NCI-H526 treated with DMSO at 0.1 percent for 48 hours (cell line): ENCODE results near the gene C3AR1.
"Not testable (repeated sequence)": the region's sequence is repeated elsewhere in the genome, so short reads cannot be mapped to it uniquely, and the experiment has no call there.

Experiments used
- DNase-seq: peaks from one replicate; lab custom pipeline; 2025; lab: John Stamatoyannopoulos, UW

C3AR1 gene

GRCh38 chr12:8065991-8066594, at the start of gene C3AR1:
TSS of gene C3AR1 (minus strand) at chr12:8066359. CDS start at chr12:8060185, 6,174 bp downstream.
- DNase-seq: no peak

- DNase-seq: not testable (repeated sequence)
Measured at GRCh38 chr12:8113117-8113516, 47.0 kb upstream of the C3AR1 start.

- DNase-seq: peak; percentile 38
Measured at GRCh38 chr12:8108808-8109398, 42.7 kb upstream of the C3AR1 start.

DNA sequence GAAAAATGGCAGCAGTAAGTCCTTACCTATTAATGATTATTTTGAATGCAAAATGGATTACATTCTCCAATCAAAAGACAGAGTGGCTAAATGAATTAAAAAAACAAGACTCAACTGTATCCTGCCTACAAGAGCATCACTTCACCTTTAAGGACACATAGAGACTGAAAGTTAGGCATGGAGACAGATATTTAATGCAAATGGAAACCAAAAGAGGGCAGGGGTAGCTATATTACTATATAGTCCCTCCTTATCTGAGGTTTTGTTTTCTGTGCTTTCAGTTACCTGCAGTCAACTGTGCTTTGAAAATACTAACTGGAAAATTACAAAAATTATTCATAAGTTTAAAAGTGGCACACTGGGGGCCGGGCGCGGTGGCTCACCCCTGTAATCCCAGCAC, 33.1 kb upstream of the C3AR1 start:
- DNase-seq: no peak

GRCh38 chr12:8096281-8096915, 30.2 kb upstream of the C3AR1 start:
- DNase-seq: no peak

DNA sequence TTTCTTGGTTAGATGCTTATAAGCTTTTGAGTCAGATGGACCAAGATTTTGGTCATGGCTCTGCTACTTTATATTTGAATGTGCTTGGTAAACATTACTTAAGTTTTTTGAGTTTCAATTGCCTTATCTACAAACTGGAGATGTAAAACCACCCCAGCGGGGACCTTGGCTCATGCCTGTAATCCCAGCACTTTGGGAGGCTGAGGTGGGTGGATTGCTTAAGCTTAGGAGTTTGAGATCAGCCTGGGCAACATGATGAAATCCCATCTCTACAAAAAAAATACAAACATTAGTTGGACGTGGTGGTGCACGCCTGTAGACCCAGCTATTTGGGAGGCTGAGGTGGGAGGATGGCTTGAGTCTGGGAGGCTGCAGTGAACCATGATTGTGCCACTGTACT, 27.1 kb upstream of the C3AR1 start:
- DNase-seq: no peak

DNA sequence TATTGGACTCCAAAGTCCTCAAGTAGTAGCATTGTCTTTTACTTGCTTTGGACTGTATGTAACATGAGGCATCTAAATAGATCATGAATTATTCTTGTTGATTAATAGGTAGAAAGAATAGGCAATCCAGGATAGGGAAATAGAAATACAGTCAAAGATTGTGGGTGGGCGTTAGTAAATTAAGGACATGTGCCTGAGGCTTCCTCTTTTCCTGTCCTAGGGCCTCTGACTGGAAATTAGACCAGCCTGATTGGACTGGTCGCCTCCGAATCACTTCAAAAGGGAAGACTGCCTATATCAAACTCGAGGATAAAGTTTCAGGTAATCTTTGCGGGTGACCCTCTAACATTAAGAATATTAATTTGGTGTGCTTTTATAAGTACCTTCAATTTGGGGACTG, 23.6 kb upstream of the C3AR1 start:
- no peak for DNase-seq

DNA sequence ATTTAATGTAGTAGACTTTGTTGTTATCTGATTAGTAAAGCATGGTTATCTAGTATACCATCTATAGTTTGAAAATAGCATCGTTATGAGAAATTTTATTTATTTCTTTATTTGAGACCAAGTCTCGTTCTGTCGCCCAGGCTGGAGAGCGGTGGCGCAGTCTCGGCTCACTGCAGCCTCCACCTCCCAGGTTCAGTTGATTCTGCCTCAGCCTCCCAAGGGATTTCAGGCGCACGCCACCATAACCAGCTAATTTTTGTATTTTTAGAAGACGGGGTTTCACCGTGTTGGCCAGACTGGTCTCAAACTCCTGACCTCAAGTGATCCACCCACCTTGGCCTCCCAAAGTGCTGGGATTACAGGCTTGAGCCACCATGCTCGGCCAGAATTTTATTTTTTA, 23.1 kb upstream of the C3AR1 start:
- DNase-seq: not testable (repeated sequence)

DNA sequence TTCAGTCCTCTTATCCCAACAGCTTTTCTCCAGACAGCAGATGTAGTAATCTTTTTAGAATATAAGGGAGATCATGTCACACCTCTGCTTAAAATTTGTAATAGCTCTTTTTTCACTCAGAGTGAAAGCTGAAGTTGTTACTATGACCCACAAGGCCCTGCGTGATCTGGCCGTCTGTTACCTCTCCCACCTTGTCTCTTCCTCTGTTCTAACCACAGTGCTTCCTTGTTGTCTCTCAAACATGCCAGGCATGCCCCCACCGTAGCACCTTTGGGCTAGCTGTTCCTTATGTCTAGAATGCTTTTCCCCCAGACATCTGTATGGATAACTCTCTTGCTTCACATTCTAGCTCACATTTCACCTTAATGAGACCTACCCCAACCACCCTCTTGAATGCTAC, 22.4 kb upstream of the C3AR1 start:
- DNase-seq: no peak

GRCh38 chr12:8087666-8088065, 21.5 kb upstream of the C3AR1 start:
- DNase-seq: no peak

GRCh38 chr12:8084351-8084750, 18.2 kb upstream of the C3AR1 start:
- DNase-seq: not testable (repeated sequence)

GRCh38 chr12:8082808-8083100, 16.6 kb upstream of the C3AR1 start:
- DNase-seq: no peak

DNA sequence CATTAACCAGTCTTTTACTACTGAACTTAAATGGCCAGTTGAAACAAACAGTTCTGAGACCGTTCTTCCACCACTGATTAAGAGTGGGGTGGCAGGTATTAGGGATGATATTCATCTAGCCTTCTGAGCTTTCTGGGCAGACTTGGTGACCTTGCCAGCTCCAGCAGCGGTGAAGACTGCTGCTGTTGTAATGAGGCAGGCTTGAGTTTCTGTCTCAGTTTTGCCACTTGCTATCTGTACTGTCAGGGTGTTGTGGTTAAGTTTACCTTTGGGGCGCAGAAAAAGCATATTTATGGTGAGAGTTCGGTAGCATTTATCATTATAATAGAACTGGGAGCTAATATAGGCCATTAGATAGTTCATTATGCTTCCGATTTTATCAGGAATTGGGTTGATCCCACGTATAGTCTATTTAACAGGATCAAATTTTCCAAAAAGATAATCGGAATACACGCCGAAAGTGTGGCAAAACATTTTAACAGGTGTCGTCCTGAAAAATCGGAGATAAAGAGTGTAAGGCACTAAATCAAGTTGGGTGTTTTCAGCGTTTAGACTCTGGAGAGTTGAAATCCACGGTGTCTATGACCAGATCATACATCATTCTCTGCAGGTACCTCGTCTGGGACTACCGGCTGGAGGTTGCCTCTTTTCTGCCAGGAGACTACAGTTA, 15.2 kb upstream of the C3AR1 start:
- no peak for DNase-seq

DNA sequence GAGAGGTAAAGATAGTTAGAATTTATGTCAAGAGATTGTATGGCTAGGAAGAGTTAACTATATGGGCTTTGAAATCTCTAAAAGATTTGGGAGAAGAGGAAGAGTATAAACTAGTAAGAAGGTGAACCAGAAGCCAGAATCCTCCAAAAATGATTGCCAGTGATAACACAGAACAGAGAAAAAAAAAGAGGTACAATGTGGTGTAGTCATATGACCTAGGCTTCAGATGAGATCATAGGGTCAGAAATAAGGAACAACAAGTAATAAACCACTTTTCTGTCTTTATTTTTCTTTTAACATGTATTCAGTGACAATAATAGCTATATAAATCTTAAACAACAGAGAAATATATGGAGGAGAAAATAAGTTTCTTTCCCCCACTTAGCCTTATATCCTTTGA, 14.0 kb upstream of the C3AR1 start:
- DNase-seq: no peak

GRCh38 chr12:8078916-8079315, 12.8 kb upstream of the C3AR1 start:
- DNase-seq: no peak

GRCh38 chr12:8078398-8078797, 12.2 kb upstream of the C3AR1 start:
- DNase-seq: peak; percentile 35

DNA sequence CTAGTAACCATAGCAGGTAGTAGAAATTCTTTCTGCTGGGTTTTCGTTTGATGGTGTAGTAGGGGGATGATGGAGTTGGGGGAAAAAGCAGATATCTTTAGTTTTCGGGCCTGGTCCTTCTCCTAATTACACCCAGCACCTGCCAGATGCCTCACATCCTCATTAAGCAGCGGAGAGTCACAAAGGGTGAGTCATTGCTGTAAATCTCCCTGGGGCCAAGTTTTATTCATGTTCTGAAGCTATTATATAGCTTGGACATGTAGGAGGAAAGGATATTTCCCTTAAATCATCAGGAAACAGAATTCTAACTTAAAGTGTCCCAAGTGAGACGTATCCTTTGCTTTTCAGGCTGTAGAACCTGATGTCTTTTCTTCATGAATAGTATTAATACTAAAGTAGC, 11.0 kb upstream of the C3AR1 start:
- DNase-seq: no peak

DNA sequence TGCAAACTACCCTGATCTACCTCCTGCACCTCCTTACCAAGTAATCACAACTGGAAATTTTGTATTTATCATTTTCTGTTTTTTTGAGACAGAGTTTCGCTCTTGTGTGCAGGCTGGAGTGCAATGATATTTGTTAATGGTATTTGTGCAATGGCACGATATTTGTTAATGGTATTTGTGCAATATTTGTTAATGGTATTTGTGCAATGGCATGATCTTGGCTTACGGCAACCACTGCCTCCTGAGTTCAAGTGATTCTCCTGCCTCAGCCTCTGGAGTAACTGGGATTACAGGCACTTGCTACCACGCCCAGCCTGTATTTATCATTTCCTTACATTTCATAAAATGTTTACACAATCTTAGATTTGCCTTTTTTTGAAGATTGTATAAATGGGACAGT, 10.2 kb upstream of the C3AR1 start:
- no peak for DNase-seq

DNA sequence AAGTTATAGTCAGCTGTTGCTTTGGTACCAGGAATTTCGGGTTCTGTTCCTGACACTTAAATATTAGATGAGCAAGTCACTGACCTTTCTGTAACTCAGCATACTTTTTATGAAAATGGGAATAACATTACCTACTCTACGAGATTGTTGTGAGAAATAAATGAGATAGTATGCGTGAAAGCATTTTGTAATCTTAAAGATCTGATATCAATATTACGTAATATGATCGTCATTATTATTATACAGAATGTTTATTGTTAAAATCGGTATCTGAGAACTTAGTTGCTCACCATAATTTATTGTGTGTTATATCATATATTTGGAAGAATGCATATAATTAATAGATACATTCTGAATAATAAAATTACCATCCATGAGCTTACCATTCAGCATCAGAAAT, 9.8 kb upstream of the C3AR1 start:
- no peak for DNase-seq

- not testable (repeated sequence) for DNase-seq
Measured at GRCh38 chr12:8071820-8072219, 5.7 kb upstream of the C3AR1 start.

DNA sequence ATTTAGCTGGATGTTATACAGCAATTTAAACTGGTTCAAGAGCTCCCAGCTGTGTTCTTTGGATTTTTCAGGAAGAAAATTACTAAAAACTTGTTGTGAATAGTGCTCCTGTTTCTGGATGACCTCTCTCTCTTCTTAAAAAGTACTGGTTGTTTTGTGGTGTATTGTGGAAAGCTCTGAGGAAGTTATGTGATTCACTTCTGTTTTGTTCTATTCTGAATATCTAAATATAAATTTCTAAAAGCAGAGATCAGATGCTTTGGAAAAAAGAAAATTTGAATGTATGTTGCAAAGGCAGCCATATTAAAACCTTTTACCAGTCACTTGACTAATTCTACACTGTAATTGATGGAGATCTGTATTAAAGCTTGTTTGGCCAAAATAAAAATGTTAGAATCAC, 3.4 kb upstream of the C3AR1 start:
- no peak for DNase-seq

DNA sequence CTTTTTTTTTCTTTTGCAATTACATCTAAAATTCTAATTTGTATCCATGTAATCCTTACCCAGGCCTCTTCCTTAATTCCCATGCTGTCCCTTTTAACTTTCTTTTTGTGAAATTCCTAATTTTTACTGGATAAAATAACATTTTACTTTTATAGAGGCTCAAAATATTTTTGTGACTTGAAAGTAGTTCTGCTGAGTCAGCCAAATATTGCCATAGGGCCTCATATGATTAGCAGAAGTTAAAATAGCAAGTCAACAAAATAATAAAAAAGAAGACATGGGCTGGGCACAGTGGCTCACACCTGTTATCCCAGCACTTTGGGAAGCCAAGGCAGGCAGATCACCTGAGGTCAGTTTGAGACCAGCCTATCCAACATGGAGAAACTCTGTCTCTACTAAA, 2.0 kb downstream of the C3AR1 start:
- DNase-seq: no peak

GRCh38 chr12:8058506-8058905, 7.7 kb downstream of the C3AR1 start:
- DNase-seq: no peak
